HG02943 (cell line): Measurements from ENCODE around the gene OR2A7.
"Not testable (repeated sequence)": the region's sequence is repeated elsewhere in the genome, so short reads cannot be mapped to it uniquely, and the experiment has no call there.

ENCODE experiments used
- ATAC-seq: cut with Tn5 transposase; IDR thresholded peaks from one replicate; pipeline ENCODE4 v1.9.1; 2021; ENCODE audit warnings: mild to moderate bottlenecking, low read depth, moderate library complexity; ENCODE audit not compliant: unreplicated experiment

The OR2A7 gene

GRCh38 chr7:144255471-144255897 is 9.1 kb downstream of the OR2A7 start:
- ATAC-seq, result no peak

DNA sequence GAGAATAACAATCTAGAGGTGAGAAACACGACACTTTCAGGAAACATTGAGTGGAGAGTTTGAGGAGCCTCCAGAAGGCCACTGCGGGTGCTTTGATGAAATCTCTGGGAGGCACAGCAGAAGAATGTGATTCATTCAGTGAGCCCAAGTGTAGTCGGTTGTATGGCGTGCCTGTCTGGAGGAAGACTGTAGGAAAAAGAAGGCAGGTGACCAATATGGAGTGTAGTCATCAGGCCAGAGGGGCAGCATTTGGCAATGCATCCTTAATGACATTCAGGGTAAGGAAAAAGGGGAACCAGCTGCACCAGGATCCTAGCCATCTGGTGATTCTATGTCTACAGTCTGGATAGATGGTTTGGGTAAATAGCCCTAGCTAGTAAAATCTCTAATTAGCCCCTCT is 12.3 kb downstream of the OR2A7 start:
- ATAC-seq, result not testable (repeated sequence)

- not testable (repeated sequence) for ATAC-seq
Measured at GRCh38 chr7:144247674-144248330, 16.8 kb downstream of the OR2A7 start.

- ATAC-seq, result not testable (repeated sequence)
Measured at GRCh38 chr7:144246967-144247366, 17.6 kb downstream of the OR2A7 start.

DNA sequence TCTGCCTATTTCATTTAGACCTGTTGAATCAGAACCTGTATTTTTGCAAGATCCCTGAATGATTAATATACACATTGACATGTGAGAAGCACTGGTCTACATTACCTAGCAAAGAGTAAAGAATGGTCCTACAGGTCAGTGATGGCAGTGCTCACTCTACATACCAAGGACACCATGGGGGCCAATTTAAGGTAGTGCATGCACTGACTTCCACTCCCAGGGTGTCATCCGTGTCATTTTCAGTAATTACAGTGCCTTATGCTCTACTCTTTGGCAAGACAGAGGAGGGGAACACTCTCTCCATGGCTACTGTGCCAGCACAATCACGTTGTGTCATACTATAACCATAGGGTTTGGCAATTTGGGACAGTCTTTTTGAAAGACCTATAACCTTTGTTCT is 19.2 kb downstream of the OR2A7 start:
- not testable (repeated sequence) for ATAC-seq

DNA sequence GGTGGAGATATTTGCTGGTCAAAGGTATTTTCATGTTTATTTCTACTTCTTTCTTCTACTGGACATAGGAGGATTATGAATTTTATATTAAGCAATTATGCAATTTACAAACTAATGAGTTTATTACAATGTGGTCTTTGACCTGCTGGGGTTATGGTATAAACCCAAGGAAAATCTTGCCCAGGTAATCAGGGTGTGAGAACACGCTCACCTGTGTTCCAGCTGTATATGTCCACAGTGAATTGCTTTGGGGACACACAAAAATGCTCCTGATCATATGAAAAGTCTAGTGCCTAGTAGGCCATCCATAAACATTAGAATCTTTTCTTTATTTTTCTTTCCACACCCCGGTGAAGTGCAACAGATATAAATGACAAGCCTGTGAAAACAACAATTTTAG is 25.2 kb downstream of the OR2A7 start, which contains the start of gene OR2A42:
OR2A42 (minus strand) TSS at position 241 of the 400 bp plus-strand sequence. CDS start 6,762 bp downstream, outside the sequence.
- not testable (repeated sequence) for ATAC-seq

DNA sequence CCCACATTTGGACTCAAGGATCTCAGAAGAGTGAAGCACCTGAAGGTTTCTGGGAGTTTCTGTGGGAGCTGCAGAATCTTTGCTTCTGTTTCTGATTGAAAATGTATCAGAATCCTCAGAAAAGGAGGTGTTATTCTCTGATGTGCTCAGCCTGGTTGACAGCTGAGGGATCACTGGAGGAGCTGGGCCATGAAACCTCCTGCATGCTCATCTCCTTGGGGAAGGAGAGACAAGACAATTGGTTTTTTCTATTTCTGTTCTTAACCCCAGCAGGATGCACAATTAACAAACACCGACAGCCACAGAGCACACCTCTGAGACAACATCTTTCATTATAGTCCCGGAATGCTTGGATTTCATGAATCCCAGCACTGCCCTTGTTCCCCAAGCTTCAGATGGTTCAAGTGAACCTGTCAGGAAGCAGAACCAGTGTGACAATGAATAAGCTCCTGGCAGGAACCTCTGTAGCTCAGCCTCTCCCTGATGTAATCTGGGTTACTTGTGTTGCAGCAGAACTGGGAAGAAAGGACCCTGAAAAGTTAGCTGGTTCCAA is 26.0 kb downstream of the OR2A7 start:
- not testable (repeated sequence) for ATAC-seq

DNA sequence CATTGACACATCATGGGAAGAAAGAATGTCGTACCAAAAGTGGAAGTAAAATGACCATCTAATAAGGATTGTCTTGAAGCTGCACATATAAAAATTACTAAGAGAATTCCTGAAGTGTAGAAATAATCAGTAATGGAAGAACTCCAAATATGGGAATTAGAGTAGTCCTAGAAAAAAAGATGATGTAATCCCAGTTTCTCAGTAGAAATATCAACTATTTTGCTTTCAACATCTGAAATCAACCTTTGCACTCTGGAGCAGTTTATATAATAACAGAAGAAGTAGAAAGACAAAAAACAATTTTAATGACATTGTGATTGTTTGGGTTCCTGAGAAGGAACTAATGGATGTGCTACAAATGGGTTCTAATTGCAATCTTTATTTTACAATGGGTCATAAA is 31.6 kb downstream of the OR2A7 start:
- not testable (repeated sequence) for ATAC-seq

DNA sequence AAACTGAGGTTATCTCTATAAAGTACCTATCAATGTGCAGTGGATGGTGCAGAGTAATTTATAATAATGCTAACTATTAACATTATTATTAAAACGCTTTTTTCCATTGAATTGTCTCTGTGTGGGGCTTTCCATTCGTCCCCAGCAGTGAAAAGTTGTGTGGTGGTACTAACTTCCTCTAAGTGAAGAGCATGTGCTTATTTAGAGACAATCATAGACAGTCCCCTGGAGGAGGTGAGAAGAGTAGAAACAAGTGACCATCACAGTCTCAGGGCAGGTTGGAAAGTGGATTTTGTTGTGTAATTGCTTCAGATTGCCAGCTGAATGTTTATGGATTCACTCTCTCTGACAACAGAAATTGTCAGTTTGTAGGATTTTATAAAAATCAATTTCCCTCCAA is 33.6 kb downstream of the OR2A7 start:
- ATAC-seq, result not testable (repeated sequence)

GRCh38 chr7:144228810-144229209 is 35.8 kb downstream of the OR2A7 start:
- not testable (repeated sequence) for ATAC-seq

DNA sequence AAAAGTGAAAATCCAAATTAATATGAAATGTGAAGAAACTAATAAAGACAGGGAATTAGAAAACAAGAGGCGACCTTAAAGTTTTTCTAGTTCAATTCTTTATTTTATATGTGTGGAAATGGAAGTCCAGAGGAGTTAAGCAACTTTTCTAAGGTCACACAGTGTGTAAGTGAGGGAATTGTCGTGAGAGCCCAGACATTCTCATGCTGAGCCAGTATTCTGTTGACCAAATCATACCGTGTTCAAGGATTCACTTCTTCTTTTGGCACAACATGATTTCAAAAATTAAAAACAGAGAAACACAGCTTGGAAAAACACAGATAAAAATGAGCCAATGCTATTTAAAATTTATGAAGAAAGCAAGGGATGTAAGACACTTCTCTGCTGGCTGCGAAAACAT is 37.7 kb downstream of the OR2A7 start:
- not testable (repeated sequence) for ATAC-seq

GRCh38 chr7:144223675-144224074 is 40.9 kb downstream of the OR2A7 start:
- not testable (repeated sequence) for ATAC-seq

DNA sequence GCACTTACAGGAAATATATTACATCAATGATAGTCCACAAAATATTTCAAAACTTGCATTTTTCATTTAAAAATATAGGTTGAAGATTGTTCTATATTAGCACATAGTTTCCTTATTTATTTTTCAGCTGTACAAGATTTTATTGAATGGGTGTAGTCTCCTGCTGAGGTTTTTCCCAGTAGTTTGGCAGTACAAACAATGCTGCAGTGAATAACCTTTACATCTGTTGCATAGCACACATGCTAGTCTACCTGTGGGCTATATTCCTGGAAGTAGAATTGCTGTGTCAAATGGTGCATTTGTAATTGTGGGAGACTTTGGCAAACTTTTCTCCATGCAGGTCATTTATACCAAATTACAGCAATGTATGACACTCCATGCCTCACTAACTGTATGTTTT is 44.1 kb downstream of the OR2A7 start:
- ATAC-seq, result not testable (repeated sequence)

GRCh38 chr7:144219149-144219548 is 45.4 kb downstream of the OR2A7 start:
- ATAC-seq, result not testable (repeated sequence)

- ATAC-seq, result not testable (repeated sequence)
Measured at GRCh38 chr7:144218581-144218980, 46.0 kb downstream of the OR2A7 start.

DNA sequence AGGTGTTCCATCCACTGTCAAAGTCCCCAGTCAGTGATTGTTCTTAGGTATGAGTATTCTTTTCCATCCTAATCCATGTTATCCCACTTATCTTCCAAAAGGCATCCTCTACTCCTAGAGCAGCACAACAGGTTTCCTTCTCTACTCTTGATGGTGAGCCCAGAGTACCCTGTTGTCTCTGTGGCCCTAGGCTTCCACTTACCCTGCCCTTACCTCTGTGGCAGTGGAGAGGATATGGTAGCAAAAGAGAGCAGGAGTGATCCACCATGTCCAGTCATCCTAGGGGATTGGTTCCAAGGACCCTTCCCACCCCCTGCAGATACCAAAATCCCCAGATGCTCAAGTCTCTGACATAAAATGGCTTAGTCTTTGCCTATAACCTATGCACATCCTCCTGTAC is 47.4 kb downstream of the OR2A7 start:
- ATAC-seq, result not testable (repeated sequence)
